ENCODE results near the gene CAPZB. TPM values are rescaled to one million over a fixed set of nuclear protein-coding genes. Genes with fewer than 3 reads are reported as not detected.

CAPZB gene
- polyA plus RNA-seq, 1 of the 3 experiments (the other 2 are of a cell fraction), result 122 TPM

- TF ChIP-seq IRF3 (IDR thresholded peaks at IDR 0.05; ENCODE audit: low read depth, low read length) (no peak), CTCF (IDR thresholded peaks at IDR 0.05) (no peak), ZBTB33 (IDR thresholded peaks at IDR 0.05; ENCODE audit: borderline replicate concordance, low read depth) (no peak), FOSL2 (IDR thresholded peaks at IDR 0.05; ENCODE audit: borderline replicate concordance, low read depth) (peak; percentile 95), RAD21 (IDR thresholded peaks at IDR 0.05; ENCODE audit: low read length) (peak; percentile 6; the same call in 1 of the 2 replicates), JUND (IDR thresholded peaks at IDR 0.05) (peak; percentile 94), POLR2AphosphoS5 (IDR thresholded peaks at IDR 0.05; ENCODE audit: low read depth, low read length) (peak; percentile 89), SIN3A (IDR thresholded peaks at IDR 0.05; ENCODE audit: borderline replicate concordance, low read depth, low read length) (peak; percentile 88; the same call in 1 of the 2 replicates), RFX5 (IDR thresholded peaks at IDR 0.05; ENCODE audit: low read length) (no peak), ELF1 (IDR thresholded peaks at IDR 0.05) (no peak), FOXM1 (IDR thresholded peaks at IDR 0.05; ENCODE audit: low read depth) (no peak), GATA2 (CRISPR knock-in tag; IDR thresholded peaks at IDR 0.05) (peak; percentile 52), MAX (IDR thresholded peaks at IDR 0.05; ENCODE audit: low read depth) (peak; percentile 70), FOXJ3 (CRISPR knock-in tag; IDR thresholded peaks at IDR 0.05) (no peak), EZH2phosphoT487 (IDR thresholded peaks at IDR 0.05; ENCODE audit: borderline replicate concordance, low read depth) (no peak), TEAD4 (IDR thresholded peaks at IDR 0.05; ENCODE audit: borderline replicate concordance, insufficient read depth) (0 out of 2 replicates have a peak, but pooled peaks have one; percentile 60), NRF1 (IDR thresholded peaks at IDR 0.05; ENCODE audit: low read depth, low read length) (no peak), NFIC (IDR thresholded peaks at IDR 0.05; ENCODE audit: borderline replicate concordance) (peak; percentile 96), MEF2A (IDR thresholded peaks at IDR 0.05; ENCODE audit: borderline replicate concordance, low read depth) (no peak), TCF12 (IDR thresholded peaks at IDR 0.05) (peak; percentile 98)
Observed at GRCh38 chr1:19450811-19451515, 34.4 kb downstream of the CAPZB start (continued).

Measured in SK-N-SH (cell line).